ENCODE measurements around the gene ZFP30. TPM values are rescaled to one million over a fixed set of nuclear protein-coding genes. Genes with fewer than 3 reads are reported as not detected.
A peak's percentile ranks its signal among the peaks of the same experiment; 100 is the strongest.
"Not testable (repeated sequence)": the region's sequence is repeated elsewhere in the genome, so short reads cannot be mapped to it uniquely, and the experiment has no call there.

The ZFP30 gene
- polyA plus RNA-seq, 2 of the 4 experiments (the other 2 are of a cell fraction) = 9.0 to 9.2 TPM

DNA sequence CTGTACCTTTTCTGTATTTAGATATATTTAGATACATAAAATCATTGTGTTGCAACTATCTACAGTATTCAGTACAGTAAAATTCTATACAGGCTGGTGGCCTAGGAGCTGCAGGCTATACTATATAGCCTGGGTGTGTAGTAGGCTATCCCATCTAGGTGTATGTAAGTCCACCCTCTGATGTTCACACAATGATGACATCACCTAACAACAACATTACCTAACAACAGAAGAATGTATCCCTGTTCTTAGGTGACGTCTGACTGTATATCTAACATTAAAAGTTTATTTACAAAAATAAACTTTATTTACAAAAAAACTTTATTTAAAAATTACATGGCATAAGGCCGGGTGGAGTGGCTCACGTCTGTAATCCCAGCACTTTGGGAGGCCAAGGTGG, 28.3 kb upstream of the ZFP30 start:
- Histone ChIP-seq H3K4me3 (no peak overlapping the region), H3K9me3 (peaks cover 80% of the 10 kb centered on the region), H3K27ac (no peak overlapping the region), H3K4me2 (no peak overlapping the region), H3K4me1 (no peaks in the 10 kb centered on the region)
- no peak for TF ChIP-seq POLR2AphosphoS2 (conservative IDR thresholded peaks at IDR 0.05; ENCODE audit: low read length)
- TF ChIP-seq FOXS1 (CRISPR knock-in tag; IDR thresholded peaks at IDR 0.05) = no peak
- TF ChIP-seq GATA3 (IDR thresholded peaks at IDR 0.05; ENCODE audit: borderline replicate concordance) = no peak
- no peak for TF ChIP-seq RAD21 (conservative IDR thresholded peaks at IDR 0.05 in 1 of 2, IDR thresholded peaks at IDR 0.05 in 1 of 2)
- TF ChIP-seq SMC3 (IDR thresholded peaks at IDR 0.05) = no peak
- TF ChIP-seq HOXB5 (CRISPR knock-in tag; IDR thresholded peaks at IDR 0.05) = no peak
- no peak for TF ChIP-seq BHLHE40 (IDR thresholded peaks at IDR 0.05; ENCODE audit: low read depth, low read length)
- TF ChIP-seq TP53 (CRISPR knock-in tag; IDR thresholded peaks at IDR 0.05) = no peak
- TF ChIP-seq KDM1A (IDR thresholded peaks at IDR 0.05; ENCODE audit: low read depth) = no peak
- TF ChIP-seq ZNF302 (CRISPR knock-in tag; IDR thresholded peaks at IDR 0.05) = no peak
- no peak for TF ChIP-seq TFCP2L1 (CRISPR knock-in tag; IDR thresholded peaks at IDR 0.05)
- no peak for TF ChIP-seq ESRRA (IDR thresholded peaks at IDR 0.05; ENCODE audit: borderline replicate concordance, low read length)
- TF ChIP-seq, protein P1, sequence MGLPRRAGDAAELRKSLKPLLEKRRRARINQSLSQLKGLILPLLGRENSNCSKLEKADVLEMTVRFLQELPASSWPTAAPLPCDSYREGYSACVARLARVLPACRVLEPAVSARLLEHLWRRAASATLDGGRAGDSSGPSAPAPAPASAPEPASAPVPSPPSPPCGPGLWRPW (IDR thresholded peaks at IDR 0.05) = no peak
- CTCF ChIA-PET = interaction anchor here (0.7 kb wide), 1 partner anchor 351 kb away, joined by 3 read pairs; no protein-coding TSS in a partner anchor
- POLR2A ChIA-PET = no interaction called here
- DNase-seq (ENCODE audit: low read depth in 1 of 2, low spot score in 1 of 2) (no peak), FAIRE-seq (no peak), ATAC-seq (no peak)
- 11% methylated on average over 3 of the region's 3 CpGs for WGBS (ENCODE audit: missing lambda C conversion rate)

DNA sequence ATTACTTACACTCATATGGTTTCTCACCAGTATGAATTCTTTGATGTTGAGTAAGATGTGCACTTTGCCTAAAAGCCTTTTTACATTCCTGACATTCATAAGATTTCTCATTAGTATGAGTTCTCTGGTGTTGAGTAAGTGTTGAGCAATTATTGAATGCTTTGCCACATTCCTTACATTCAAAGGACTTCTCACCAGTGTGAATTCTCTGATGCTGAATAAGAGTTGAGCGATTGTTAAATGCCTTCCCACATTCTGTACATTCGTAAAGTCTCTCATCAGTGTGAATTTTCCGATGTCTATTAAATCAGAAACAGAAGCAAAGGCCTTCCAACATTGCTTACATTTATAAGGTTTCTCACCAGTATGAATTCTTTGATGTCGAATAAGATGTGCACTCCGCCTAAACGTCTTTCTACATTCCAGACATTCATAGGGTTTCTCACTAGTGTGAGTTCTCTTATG, 14.2 kb upstream of the ZFP30 start:
- Histone ChIP-seq H3K4me2 (no peak overlapping the region), H3K9me3 (peaks cover 99% of the 10 kb centered on the region), H3K4me1 (no peaks in the 10 kb centered on the region), H3K27ac (no peak overlapping the region), H3K4me3 (no peak overlapping the region)
- peak; percentile 95 for FAIRE-seq
- POLR2A ChIA-PET = no interaction called here
- no peak for DNase-seq (ENCODE audit: low read depth in 1 of 2, low spot score in 1 of 2)
- 22% methylated on average over 6 of the region's 6 CpGs for WGBS (ENCODE audit: missing lambda C conversion rate)
- CTCF ChIA-PET = interaction anchor here (0.6 kb wide), 1 partner anchor 104 kb away, joined by 3 read pairs; no protein-coding TSS in a partner anchor
- no peak for ATAC-seq
- TF ChIP-seq SMC3 (IDR thresholded peaks at IDR 0.05) = no peak
- TF ChIP-seq GATA3 (IDR thresholded peaks at IDR 0.05; ENCODE audit: borderline replicate concordance) = peak; percentile 15; the same call in 1 of the 2 replicates
- TF ChIP-seq, protein P2, sequence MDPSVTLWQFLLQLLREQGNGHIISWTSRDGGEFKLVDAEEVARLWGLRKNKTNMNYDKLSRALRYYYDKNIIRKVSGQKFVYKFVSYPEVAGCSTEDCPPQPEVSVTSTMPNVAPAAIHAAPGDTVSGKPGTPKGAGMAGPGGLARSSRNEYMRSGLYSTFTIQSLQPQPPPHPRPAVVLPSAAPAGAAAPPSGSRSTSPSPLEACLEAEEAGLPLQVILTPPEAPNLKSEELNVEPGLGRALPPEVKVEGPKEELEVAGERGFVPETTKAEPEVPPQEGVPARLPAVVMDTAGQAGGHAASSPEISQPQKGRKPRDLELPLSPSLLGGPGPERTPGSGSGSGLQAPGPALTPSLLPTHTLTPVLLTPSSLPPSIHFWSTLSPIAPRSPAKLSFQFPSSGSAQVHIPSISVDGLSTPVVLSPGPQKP (IDR thresholded peaks at IDR 0.05; ENCODE audit: low read depth, low read length) = no peak
- TF ChIP-seq MYC (IDR thresholded peaks at IDR 0.05; ENCODE audit: borderline replicate concordance, low read length) = no peak
- TF ChIP-seq, protein P1 (IDR thresholded peaks at IDR 0.05) = peak; percentile 33; the same call in 1 of the 2 replicates
- no peak for TF ChIP-seq RARB (CRISPR knock-in tag; IDR thresholded peaks at IDR 0.05)
- no peak for TF ChIP-seq HOXA7 (CRISPR knock-in tag; IDR thresholded peaks at IDR 0.05)
- TF ChIP-seq, protein P3, sequence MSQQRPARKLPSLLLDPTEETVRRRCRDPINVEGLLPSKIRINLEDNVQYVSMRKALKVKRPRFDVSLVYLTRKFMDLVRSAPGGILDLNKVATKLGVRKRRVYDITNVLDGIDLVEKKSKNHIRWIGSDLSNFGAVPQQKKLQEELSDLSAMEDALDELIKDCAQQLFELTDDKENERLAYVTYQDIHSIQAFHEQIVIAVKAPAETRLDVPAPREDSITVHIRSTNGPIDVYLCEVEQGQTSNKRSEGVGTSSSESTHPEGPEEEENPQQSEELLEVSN (IDR thresholded peaks at IDR 0.05; ENCODE audit: borderline replicate concordance, low read depth) = no peak
- no peak for TF ChIP-seq ZNF302 (CRISPR knock-in tag; IDR thresholded peaks at IDR 0.05)
- peak in 1 of 2 experiments; percentile 6; a peak in 1 of 4 replicates for TF ChIP-seq CEBPB (IDR thresholded peaks at IDR 0.05)
- TF ChIP-seq KDM1A (IDR thresholded peaks at IDR 0.05; ENCODE audit: low read depth) = no peak
- TF ChIP-seq TFCP2L1 (CRISPR knock-in tag; IDR thresholded peaks at IDR 0.05) = no peak
- TF ChIP-seq, protein P4, sequence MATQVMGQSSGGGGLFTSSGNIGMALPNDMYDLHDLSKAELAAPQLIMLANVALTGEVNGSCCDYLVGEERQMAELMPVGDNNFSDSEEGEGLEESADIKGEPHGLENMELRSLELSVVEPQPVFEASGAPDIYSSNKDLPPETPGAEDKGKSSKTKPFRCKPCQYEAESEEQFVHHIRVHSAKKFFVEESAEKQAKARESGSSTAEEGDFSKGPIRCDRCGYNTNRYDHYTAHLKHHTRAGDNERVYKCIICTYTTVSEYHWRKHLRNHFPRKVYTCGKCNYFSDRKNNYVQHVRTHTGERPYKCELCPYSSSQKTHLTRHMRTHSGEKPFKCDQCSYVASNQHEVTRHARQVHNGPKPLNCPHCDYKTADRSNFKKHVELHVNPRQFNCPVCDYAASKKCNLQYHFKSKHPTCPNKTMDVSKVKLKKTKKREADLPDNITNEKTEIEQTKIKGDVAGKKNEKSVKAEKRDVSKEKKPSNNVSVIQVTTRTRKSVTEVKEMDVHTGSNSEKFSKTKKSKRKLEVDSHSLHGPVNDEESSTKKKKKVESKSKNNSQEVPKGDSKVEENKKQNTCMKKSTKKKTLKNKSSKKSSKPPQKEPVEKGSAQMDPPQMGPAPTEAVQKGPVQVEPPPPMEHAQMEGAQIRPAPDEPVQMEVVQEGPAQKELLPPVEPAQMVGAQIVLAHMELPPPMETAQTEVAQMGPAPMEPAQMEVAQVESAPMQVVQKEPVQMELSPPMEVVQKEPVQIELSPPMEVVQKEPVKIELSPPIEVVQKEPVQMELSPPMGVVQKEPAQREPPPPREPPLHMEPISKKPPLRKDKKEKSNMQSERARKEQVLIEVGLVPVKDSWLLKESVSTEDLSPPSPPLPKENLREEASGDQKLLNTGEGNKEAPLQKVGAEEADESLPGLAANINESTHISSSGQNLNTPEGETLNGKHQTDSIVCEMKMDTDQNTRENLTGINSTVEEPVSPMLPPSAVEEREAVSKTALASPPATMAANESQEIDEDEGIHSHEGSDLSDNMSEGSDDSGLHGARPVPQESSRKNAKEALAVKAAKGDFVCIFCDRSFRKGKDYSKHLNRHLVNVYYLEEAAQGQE (IDR thresholded peaks at IDR 0.05) = no peak

DNA sequence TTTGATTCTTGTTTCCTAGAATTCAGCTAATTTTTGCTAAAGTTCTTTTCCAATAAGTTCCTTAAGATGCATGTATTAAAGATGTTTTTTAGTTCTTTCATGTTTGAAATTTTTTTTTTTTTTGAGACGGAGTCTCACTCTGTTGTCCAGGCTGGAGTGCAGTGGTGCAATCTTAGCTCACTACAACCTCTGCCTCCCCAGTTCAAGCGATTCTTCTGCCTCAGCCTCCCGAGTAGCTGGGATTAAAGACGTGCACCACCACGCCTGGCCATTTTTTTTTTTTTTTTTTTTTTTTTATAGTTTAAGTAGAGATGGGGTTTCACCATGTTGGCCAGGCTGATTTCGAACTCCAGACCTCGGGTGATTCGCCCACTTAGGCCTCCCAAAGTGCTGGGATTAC, 1.9 kb upstream of the ZFP30 start:
- H3K27ac ChIP-seq; H3K4me2 ChIP-seq; POLR2A ChIA-PET; H3K4me1 ChIP-seq; ATAC-seq; FAIRE-seq; H3K4me3 ChIP-seq; DNase-seq (ENCODE audit: low read depth in 1 of 2, low spot score in 1 of 2): not testable (repeated sequence)
- CTCF ChIA-PET = interaction anchor here (0.6 to 2.2 kb wide), 5 partner anchors 9 to 922 kb away, joined by 3 to 8 read pairs (median 3); partner anchors contain the start of genes PPP1R14A and ZNF573
- 58% methylated on average over 8 of the region's 8 CpGs for WGBS (ENCODE audit: missing lambda C conversion rate)
- peaks cover 74% of the 10 kb centered on the region for H3K9me3 ChIP-seq
